Mesendoderm (in vitro differentiated cells): ENCODE results near the gene PDHA1. TPM values are rescaled to one million over a fixed set of nuclear protein-coding genes. Genes with fewer than 3 reads are reported as not detected.

Experiments used
- DNase-seq: peaks from one replicate; pipeline ENCODE4 v3.0.0; 2013
- H2AK5ac ChIP-seq: 2 replicates; pipeline ENCODE4 v1.6.1; 2013; ENCODE audit warnings: low read length, inconsistent platforms
- H2BK120ac ChIP-seq: 2 replicates; pipeline ENCODE4 v1.6.1; 2013; ENCODE audit warnings: low read depth, mild to moderate bottlenecking, low read length, moderate library complexity, mixed read lengths
- H2BK15ac ChIP-seq: replicated peaks from 2 replicates; pipeline ENCODE4 v1.6.1; 2013; ENCODE audit warnings: low read depth, mild to moderate bottlenecking, moderate library complexity
- H2BK5ac ChIP-seq: 2 replicates; pipeline ENCODE4 v1.6.1; 2013; ENCODE audit warnings: low read length, inconsistent platforms
- H3K18ac ChIP-seq: 2 replicates; pipeline ENCODE4 v1.6.1; 2013; ENCODE audit warnings: mild to moderate bottlenecking, low read length, mixed read lengths
- H3K23ac ChIP-seq: one replicate; pipeline ENCODE4 v1.6.1; 2013; ENCODE audit warnings: low read length
- H3K27ac ChIP-seq: 2 replicates; pipeline ENCODE4 v1.5.1; 2013; ENCODE audit warnings: low read depth, mild to moderate bottlenecking, inconsistent platforms, low read length, moderate library complexity
- H3K27me3 ChIP-seq: 2 replicates; pipeline ENCODE4 v1.6.1; 2013; ENCODE audit warnings: low read length, control low read depth, mild to moderate bottlenecking, inconsistent platforms; ENCODE audit not compliant: insufficient read depth, poor library complexity
- H3K36me3 ChIP-seq: 2 replicates; pipeline ENCODE4 v1.6.1; 2013; ENCODE audit warnings: low read length, inconsistent platforms; ENCODE audit not compliant: control insufficient read depth, insufficient read depth
- H3K4ac ChIP-seq: one replicate; pipeline ENCODE4 v1.6.1; 2013; ENCODE audit warnings: low read depth, mild to moderate bottlenecking, low read length, moderate library complexity
- H3K4me1 ChIP-seq: 2 replicates; pipeline ENCODE4 v1.6.1; 2013; ENCODE audit warnings: low read depth, low read length, inconsistent platforms; ENCODE audit not compliant: control insufficient read depth
- H3K4me2 ChIP-seq: 2 replicates; pipeline ENCODE4 v1.6.1; 2013; ENCODE audit warnings: low read length
- H3K4me3 ChIP-seq: 2 replicates; pipeline ENCODE4 v1.5.1; 2013; ENCODE audit warnings: mild to moderate bottlenecking, low read length
- H3K56ac ChIP-seq: one replicate; pipeline ENCODE4 v1.6.1; 2013; ENCODE audit warnings: low read length
- H3K79me1 ChIP-seq: 2 replicates; pipeline ENCODE4 v1.6.1; 2013; ENCODE audit warnings: low read length, inconsistent platforms
- H3K79me2 ChIP-seq: 2 replicates; pipeline ENCODE4 v1.6.1; 2013; ENCODE audit warnings: mild to moderate bottlenecking, low read length; ENCODE audit not compliant: control insufficient read depth, insufficient read depth
- H3K9ac ChIP-seq: 2 replicates; pipeline ENCODE4 v1.6.1; 2013; ENCODE audit warnings: low read length, inconsistent platforms
- H4K5ac ChIP-seq: one replicate; pipeline ENCODE4 v1.6.1; 2013; ENCODE audit warnings: low read length
- H4K8ac ChIP-seq: one replicate; pipeline ENCODE4 v1.6.1; 2013; ENCODE audit warnings: low read depth, mild to moderate bottlenecking, control low read depth, low read length, moderate library complexity
- WGBS: extraction: QIAGEN DNeasy Blood & Tissue Kit; methylation state at CpG from one replicate; pipeline ENCODE4 v1.1.7; 2013; ENCODE audit warnings: low lambda C conversion rate, missing lambda C conversion rate; ENCODE audit not compliant: insufficient coverage; ENCODE audit errors: extremely low coverage; 5-methylcytosine and 5-hydroxymethylcytosine counted together
- polyA plus RNA-seq, 2 experiments: library from polyadenylated mRNA; stranded (reverse); fragments of 200-250 nt; gene quantifications; one replicate each; pipeline ENCODE4 v1.2.3, GENCODE V29; 2013

The PDHA1 gene
- 73.2 TPM for polyA plus RNA-seq (2013, experiment 1 of 2)
- 83.2 TPM for polyA plus RNA-seq (2013, experiment 2 of 2)

DNA sequence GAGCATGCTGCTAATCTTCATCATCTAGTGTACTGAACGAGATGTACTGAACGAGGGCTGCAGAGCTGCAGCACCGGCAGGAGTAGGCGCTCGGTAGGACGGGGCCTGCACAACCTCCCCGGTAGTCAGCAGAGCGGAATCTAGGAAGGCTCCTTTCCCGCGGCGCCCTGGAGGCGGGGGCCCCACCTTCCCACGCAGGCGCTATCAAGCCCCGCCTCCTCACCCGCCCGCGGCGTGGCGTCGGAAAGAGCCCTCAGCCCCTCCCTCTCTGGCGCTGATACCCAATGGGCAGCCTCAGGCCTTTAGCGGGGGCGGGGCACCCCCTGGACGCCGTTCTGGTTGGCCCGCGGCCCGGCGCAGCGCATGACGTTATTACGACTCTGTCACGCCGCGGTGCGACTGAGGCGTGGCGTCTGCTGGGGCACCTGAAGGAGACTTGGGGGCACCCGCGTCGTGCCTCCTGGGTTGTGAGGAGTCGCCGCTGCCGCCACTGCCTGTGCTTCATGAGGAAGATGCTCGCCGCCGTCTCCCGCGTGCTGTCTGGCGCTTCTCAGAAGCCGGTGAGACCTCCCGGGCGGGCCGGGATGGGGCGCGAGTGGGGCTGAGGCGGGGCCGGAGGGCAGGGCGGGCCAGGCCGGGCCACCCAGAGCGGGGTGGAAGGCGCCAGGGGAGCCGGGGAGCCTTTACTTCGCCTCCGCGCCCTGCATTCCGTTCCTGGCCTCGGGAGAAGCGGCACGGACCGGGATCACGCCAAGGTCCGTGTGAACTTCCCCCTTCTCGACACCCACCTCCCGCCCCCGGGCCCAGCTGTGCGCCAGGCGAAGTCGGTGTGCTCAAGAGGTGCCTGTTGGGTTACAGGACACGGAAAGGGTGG is at the start of gene PDHA1:
TSS of gene PDHA1 (plus strand) at position 393 of the 874 bp plus-strand sequence. CDS start at position 504, 111 bp downstream.
- no peaks in the 10 kb centered on the region for H3K4me1 ChIP-seq
- no peak within 1 kb of the TSS for H2BK120ac ChIP-seq
- H3K18ac ChIP-seq = no peak within 1 kb of the TSS
- H3K36me3 ChIP-seq = no peaks in the 10 kb centered on the region
- peak; percentile 93 for DNase-seq
- H4K5ac ChIP-seq = no peak within 1 kb of the TSS
- peaks cover 18% of the 10 kb centered on the region for H3K79me2 ChIP-seq
- H2BK5ac ChIP-seq = no peak within 1 kb of the TSS
- H2BK15ac ChIP-seq = no peak within 1 kb of the TSS
- peak within 1 kb of the TSS; percentile 48 for H3K4me2 ChIP-seq
- H3K23ac ChIP-seq = no peak within 1 kb of the TSS
- no peaks in the 10 kb centered on the region for H3K79me1 ChIP-seq
- peak within 1 kb of the TSS; percentile 85 for H3K56ac ChIP-seq
- peak within 1 kb of the TSS; percentile 81 for H3K9ac ChIP-seq
- no peaks in the 10 kb centered on the region for H3K27me3 ChIP-seq
- H3K27ac ChIP-seq = peak within 1 kb of the TSS; percentile 62
- no peak within 1 kb of the TSS for H4K8ac ChIP-seq
- peak within 1 kb of the TSS; percentile 79 for H3K4me3 ChIP-seq
- no CpG with 5 or more reads among the region's 81 CpGs for WGBS
- peak within 1 kb of the TSS; percentile 36 for H3K4ac ChIP-seq
- H2AK5ac ChIP-seq = no peak within 1 kb of the TSS

DNA sequence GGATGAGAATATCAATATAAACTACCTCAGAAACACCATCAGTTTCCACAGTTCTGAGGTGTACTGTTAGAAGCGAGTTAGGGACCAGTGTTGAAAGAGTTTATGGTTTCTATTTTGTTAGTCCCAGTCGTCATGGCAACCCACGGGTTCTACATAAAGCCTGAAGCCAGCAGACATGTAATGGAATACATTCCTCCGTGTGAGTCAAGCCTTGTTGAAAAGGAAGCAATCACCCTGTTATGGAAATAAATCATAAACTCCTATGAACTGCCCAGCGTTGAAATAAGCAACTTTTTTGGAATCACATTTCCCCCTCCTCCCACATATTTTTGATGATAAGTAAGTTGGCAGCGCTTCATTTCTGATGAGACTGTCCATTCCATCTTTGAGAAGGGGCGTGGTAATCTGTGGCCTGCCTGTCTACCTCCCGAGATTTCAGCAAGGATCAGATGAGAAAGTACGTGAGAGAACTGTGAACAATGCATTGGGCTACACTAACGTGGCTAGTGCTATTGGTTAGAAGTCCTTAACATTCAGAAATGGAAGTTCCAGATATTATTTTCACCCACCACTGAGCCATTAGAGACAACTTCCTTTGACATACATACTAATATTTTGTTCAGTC is 40.4 kb upstream of the PDHA1 start:
- Histone ChIP-seq H3K36me3 (no peaks in the 10 kb centered on the region), H3K18ac (no peak overlapping the region), H3K4ac (no peak overlapping the region), H3K27me3 (no peaks in the 10 kb centered on the region), H3K27ac (no peak overlapping the region), H3K23ac (no peak overlapping the region), H4K8ac (no peak overlapping the region), H3K79me1 (no peaks in the 10 kb centered on the region), H3K4me3 (no peak overlapping the region), H3K9ac (no peak overlapping the region), H3K56ac (no peak overlapping the region), H3K4me1 (no peaks in the 10 kb centered on the region), H4K5ac (no peak overlapping the region), H2BK5ac (no peak overlapping the region), H2BK15ac (no peak overlapping the region), H2BK120ac (no peak overlapping the region), H3K4me2 (no peak overlapping the region), H3K79me2 (no peaks in the 10 kb centered on the region), H2AK5ac (no peak overlapping the region)
- no CpG with 5 or more reads among the region's 10 CpGs for WGBS
- no peak for DNase-seq

- H2BK120ac ChIP-seq = no peak overlapping the region
- H3K9ac ChIP-seq = no peak overlapping the region
- no peak overlapping the region for H3K4me2 ChIP-seq
- H3K27me3 ChIP-seq = no peaks in the 10 kb centered on the region
- no peaks in the 10 kb centered on the region for H3K36me3 ChIP-seq
- H3K23ac ChIP-seq = no peak overlapping the region
- H3K79me1 ChIP-seq = no peaks in the 10 kb centered on the region
- H3K4me1 ChIP-seq = no peaks in the 10 kb centered on the region
- no peak overlapping the region for H4K8ac ChIP-seq
- H3K56ac ChIP-seq = no peak overlapping the region
- H3K27ac ChIP-seq = no peak overlapping the region
- DNase-seq = no peak
- no peak overlapping the region for H4K5ac ChIP-seq
- H2AK5ac ChIP-seq = no peak overlapping the region
- H2BK5ac ChIP-seq = no peak overlapping the region
- no peak overlapping the region for H3K4me3 ChIP-seq
- H3K79me2 ChIP-seq = no peaks in the 10 kb centered on the region
- no peak overlapping the region for H2BK15ac ChIP-seq
- H3K18ac ChIP-seq = no peak overlapping the region
- H3K4ac ChIP-seq = no peak overlapping the region
- WGBS = no CpG with 5 or more reads among the region's 2 CpGs
These were observed 17.2 kb upstream of the PDHA1 start for GRCh38 chrX:19326567-19326966.

- DNase-seq = no peak
- Histone ChIP-seq H3K36me3 (no peaks in the 10 kb centered on the region), H3K27me3 (no peaks in the 10 kb centered on the region), H2BK15ac (no peak overlapping the region), H3K18ac (no peak overlapping the region), H4K8ac (no peak overlapping the region), H2BK5ac (no peak overlapping the region), H3K4me3 (no peak overlapping the region), H3K27ac (no peak overlapping the region), H2BK120ac (no peak overlapping the region), H3K4me2 (no peak overlapping the region), H4K5ac (no peak overlapping the region), H2AK5ac (no peak overlapping the region), H3K4me1 (no peaks in the 10 kb centered on the region), H3K79me1 (no peaks in the 10 kb centered on the region), H3K9ac (no peak overlapping the region), H3K23ac (no peak overlapping the region), H3K79me2 (no peaks in the 10 kb centered on the region), H3K56ac (no peak overlapping the region), H3K4ac (no peak overlapping the region)
- no CpG with 5 or more reads among the region's 10 CpGs for WGBS
These were observed 11.9 kb upstream of the PDHA1 start for GRCh38 chrX:19331831-19332230.

- Histone ChIP-seq H4K8ac (no peak overlapping the region), H3K27me3 (no peaks in the 10 kb centered on the region), H3K23ac (no peak overlapping the region), H3K4ac (no peak overlapping the region), H4K5ac (no peak overlapping the region), H2BK120ac (no peak overlapping the region), H3K4me1 (no peaks in the 10 kb centered on the region), H3K18ac (no peak overlapping the region), H3K36me3 (no peaks in the 10 kb centered on the region), H3K4me2 (no peak overlapping the region), H3K4me3 (no peak overlapping the region), H3K27ac (no peak overlapping the region), H3K9ac (no peak overlapping the region), H2AK5ac (no peak overlapping the region), H3K79me2 (no peaks in the 10 kb centered on the region), H2BK5ac (no peak overlapping the region), H2BK15ac (no peak overlapping the region), H3K79me1 (no peaks in the 10 kb centered on the region), H3K56ac (peak overlapping the region; percentile 60)
- DNase-seq = no peak
- no CpG with 5 or more reads among the region's 5 CpGs for WGBS
These were observed 10.7 kb upstream of the PDHA1 start for GRCh38 chrX:19332983-19333382.
